KMS-11 (cell line): ENCODE measurements around the gene ENTPD6.

Experiments
- H2AFZ ChIP-seq: fragments of 200-600 bp; sonication (generic); 2 replicates; pipeline ENCODE4 v1.6.1; 2016; ENCODE audit warnings: antibody characterized with exemption, mixed run types, low read depth
- H3K27ac ChIP-seq: fragments of 200-600 bp; sonication (generic); 2 replicates; pipeline ENCODE4 v1.6.1; 2016; ENCODE audit warnings: mild to moderate bottlenecking, mixed run types
- H3K27me3 ChIP-seq: fragments of 200-600 bp; sonication (generic); 2 replicates; pipeline ENCODE4 v1.6.1; 2017; ENCODE audit warnings: mild to moderate bottlenecking, low read depth, mixed run types, moderate library complexity; ENCODE audit not compliant: insufficient read depth
- H3K36me3 ChIP-seq: fragments of 200-600 bp; sonication (generic); 2 replicates; pipeline ENCODE4 v1.6.1; 2017; ENCODE audit warnings: mild to moderate bottlenecking, mixed run types; ENCODE audit not compliant: insufficient read depth
- H3K4me1 ChIP-seq: fragments of 200-600 bp; sonication (generic); 2 replicates; pipeline ENCODE4 v1.6.1; 2016; ENCODE audit warnings: mild to moderate bottlenecking, low read depth, mixed run types; ENCODE audit not compliant: poor library complexity, severe bottlenecking
- H3K4me2 ChIP-seq: fragments of 200-600 bp; sonication (generic); 2 replicates; pipeline ENCODE4 v1.7.0; 2016; ENCODE audit warnings: mild to moderate bottlenecking, mixed run types
- H3K4me3 ChIP-seq: fragments of 200-600 bp; sonication (generic); IDR thresholded peaks from 2 replicates; pipeline ENCODE4 v1.6.1; 2017; ENCODE audit warnings: low read depth, low read length, mixed read lengths; ENCODE audit not compliant: insufficient read depth
- H3K79me2 ChIP-seq: fragments of 200-600 bp; sonication (generic); 2 replicates; pipeline ENCODE4 v1.6.1; 2016; ENCODE audit warnings: low read depth, mixed run types; ENCODE audit not compliant: insufficient read depth
- H3K9ac ChIP-seq: fragments of 200-600 bp; sonication (generic); 2 replicates; pipeline ENCODE4 v1.6.1; 2016; ENCODE audit warnings: mild to moderate bottlenecking, mixed run types
- H4K20me1 ChIP-seq: fragments of 200-600 bp; sonication (generic); 2 replicates; pipeline ENCODE4 v1.6.1; 2016; ENCODE audit warnings: mild to moderate bottlenecking, mixed run types; ENCODE audit not compliant: insufficient read depth
- CTCF ChIP-seq: fragments of 200-600 bp; sonication (generic); conservative IDR thresholded peaks from 2 replicates; pipeline ENCODE4 v1.6.1; 2017; ENCODE audit warnings: low read depth, mild to moderate bottlenecking, antibody characterized with exemption, low read length, moderate library complexity, mixed read lengths

The ENTPD6 gene

DNA sequence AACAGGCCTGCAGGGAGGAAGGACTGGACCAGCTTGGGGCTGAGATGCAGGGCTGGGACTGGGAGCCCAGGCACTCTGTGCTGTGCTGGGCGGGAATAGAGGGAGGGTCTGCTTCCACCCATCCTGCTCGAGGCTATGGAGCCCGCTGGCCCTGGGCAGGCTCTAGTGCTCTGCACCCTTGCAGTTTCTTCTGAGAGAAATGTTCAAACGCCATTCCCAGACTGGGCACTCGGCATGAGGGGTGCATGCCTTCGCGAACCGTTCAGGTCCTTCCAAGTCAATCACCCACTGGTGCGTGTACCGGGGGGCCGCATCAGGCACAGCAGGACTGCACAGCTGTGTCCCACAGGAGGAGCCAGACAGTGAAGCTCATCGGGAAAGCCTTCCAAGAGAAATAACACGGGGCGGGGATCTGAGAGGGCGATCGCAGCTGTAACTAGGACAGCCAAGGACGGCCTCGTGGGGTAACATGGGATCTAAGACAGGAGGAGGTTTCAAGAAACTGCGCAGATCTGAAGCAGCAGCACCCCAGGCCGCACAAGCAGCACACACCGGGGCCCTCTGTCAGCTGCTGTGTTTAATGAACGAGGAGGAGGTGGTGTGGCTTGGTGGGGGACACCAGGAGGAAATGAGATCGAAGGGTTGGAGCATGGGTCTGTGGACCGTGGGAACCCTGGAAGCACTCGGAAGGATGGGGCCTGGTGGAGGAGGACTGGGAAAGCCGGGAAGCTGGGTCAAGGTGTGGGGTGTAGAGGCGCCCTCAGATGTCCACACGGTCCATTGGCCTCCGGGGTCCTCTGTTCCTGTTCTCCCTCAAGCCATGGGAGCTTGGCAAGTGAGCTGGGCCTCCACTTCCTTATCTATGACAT lies 26.3 kb downstream of the ENTPD6 start:
- no peak for TF ChIP-seq CTCF
- H3K9ac ChIP-seq, result no peak overlapping the region

GRCh38 chr20:25222461-25223178 lies 27.1 kb downstream of the ENTPD6 start:
- no peaks in the 10 kb centered on the region for H3K27me3 ChIP-seq
- H4K20me1 ChIP-seq, result no peaks in the 10 kb centered on the region
- H3K4me2 ChIP-seq, result no peak overlapping the region
- no peak overlapping the region for H3K27ac ChIP-seq
- H3K4me1 ChIP-seq, result peaks cover 7% of the 10 kb centered on the region
- H3K79me2 ChIP-seq, result no peaks in the 10 kb centered on the region
- no peak overlapping the region for H3K9ac ChIP-seq
- H2AFZ ChIP-seq, result no peak overlapping the region
- no peak overlapping the region for H3K4me3 ChIP-seq
- H3K36me3 ChIP-seq, result no peaks in the 10 kb centered on the region
- TF ChIP-seq CTCF, result no peak

More for the DNA sequence above, 26.3 kb downstream of the ENTPD6 start:
- Histone ChIP-seq H2AFZ (no peak overlapping the region), H3K79me2 (no peaks in the 10 kb centered on the region), H3K36me3 (no peaks in the 10 kb centered on the region), H3K4me3 (no peak overlapping the region), H4K20me1 (no peaks in the 10 kb centered on the region), H3K4me2 (no peak overlapping the region), H3K27me3 (no peaks in the 10 kb centered on the region), H3K27ac (no peak overlapping the region), H3K4me1 (peaks cover 7% of the 10 kb centered on the region)

DNA sequence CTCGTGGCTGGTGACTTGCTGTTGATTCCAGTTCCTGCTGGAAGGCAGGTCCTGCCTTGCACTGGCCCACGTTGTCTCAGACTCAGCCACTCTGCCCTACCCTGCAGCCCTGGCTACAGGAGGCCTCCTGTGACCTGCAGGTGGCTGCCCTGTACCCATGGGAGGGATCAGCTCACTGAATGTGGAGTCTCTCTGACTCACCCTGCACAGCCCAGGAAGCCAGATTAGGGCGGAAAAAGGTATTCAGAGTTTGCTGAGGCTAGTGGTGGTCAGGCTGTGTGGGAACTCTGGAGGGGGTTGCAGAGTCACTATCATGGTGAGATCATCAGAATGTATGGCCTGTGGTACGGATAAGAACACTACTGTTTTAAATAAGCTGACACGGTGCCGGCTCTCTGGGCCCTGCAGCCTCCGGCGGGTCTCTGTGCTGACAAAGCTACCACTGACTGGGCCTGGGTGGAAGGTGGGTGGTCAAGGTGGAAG lies 27.7 kb downstream of the ENTPD6 start:
- Histone ChIP-seq H3K4me1 (peaks cover 7% of the 10 kb centered on the region), H4K20me1 (no peaks in the 10 kb centered on the region), H3K4me2 (no peak overlapping the region), H3K79me2 (no peaks in the 10 kb centered on the region), H3K27ac (no peak overlapping the region), H3K9ac (no peak overlapping the region), H3K4me3 (no peak overlapping the region), H3K27me3 (no peaks in the 10 kb centered on the region), H2AFZ (no peak overlapping the region), H3K36me3 (no peaks in the 10 kb centered on the region)
- no peak for TF ChIP-seq CTCF

GRCh38 chr20:25223765-25224720 lies 28.5 kb downstream of the ENTPD6 start:
- Histone ChIP-seq H4K20me1 (no peaks in the 10 kb centered on the region), H3K27ac (no peak overlapping the region), H3K36me3 (no peaks in the 10 kb centered on the region), H3K4me2 (no peak overlapping the region), H3K4me3 (no peak overlapping the region), H3K27me3 (no peaks in the 10 kb centered on the region), H2AFZ (no peak overlapping the region), H3K79me2 (no peaks in the 10 kb centered on the region), H3K4me1 (peaks cover 7% of the 10 kb centered on the region), H3K9ac (no peak overlapping the region)
- TF ChIP-seq CTCF, result no peak
